HepG2 (cell line): ENCODE measurements around the gene ELP5. TPM values are rescaled to one million over a fixed set of nuclear protein-coding genes. Genes with fewer than 3 reads are reported as not detected.

Experiments used
- BRD4 ChIP-seq: sonication (generic); formaldehyde crosslinking; IDR thresholded peaks from 2 replicates; pipeline ENCODE4 v1.4.0; 2020; ENCODE audit warnings: missing genetic modification reagents
- CTCF ChIP-seq: sonication (generic); formaldehyde crosslinking; IDR thresholded peaks from 2 replicates; pipeline ENCODE4 v1.5.0; 2020; ENCODE audit warnings: mild to moderate bottlenecking, missing genetic modification reagents, moderate library complexity
- E2F1 ChIP-seq: sonication (generic); formaldehyde crosslinking; IDR thresholded peaks from 2 replicates; pipeline ENCODE4 v1.5.0; 2020; ENCODE audit warnings: missing genetic modification reagents
- HIVEP1 ChIP-seq: sonication (generic); formaldehyde crosslinking; IDR thresholded peaks from 2 replicates; pipeline ENCODE4 v1.4.0; 2020; ENCODE audit warnings: mild to moderate bottlenecking, missing genetic modification reagents
- HNF1B ChIP-seq: sonication (generic); formaldehyde crosslinking; IDR thresholded peaks from 2 replicates; pipeline ENCODE4 v1.5.1; 2020; ENCODE audit warnings: mild to moderate bottlenecking, moderate library complexity, missing genetic modification reagents
- HNRNPLL ChIP-seq: fragments of 200-400 bp; formaldehyde crosslinking; IDR thresholded peaks from 2 replicates; pipeline ENCODE4 v1.6.1; 2017; ENCODE audit warnings: mild to moderate bottlenecking, low read depth, low read length; ENCODE audit not compliant: poor library complexity, severe bottlenecking
- KLF16 ChIP-seq, 2 experiments: sonication (generic) in 1 of 2; formaldehyde crosslinking in 1 of 2; IDR thresholded peaks; 2 replicates each; pipeline versions ENCODE4 v1.6.1 to v1.8.0; 2016 to 2023; ENCODE audit warnings: missing genetic modification reagents in 2 of 2, missing compliant biosample characterization in 1 of 2
- LCORL ChIP-seq, 2 experiments: fragments of 450-650 bp in 1 of 2; sonication (generic) in 1 of 2; formaldehyde crosslinking in 1 of 2; IDR thresholded peaks; 2 replicates each; pipeline versions ENCODE4 v1.5.0 to v1.6.1; 2017 to 2020; ENCODE audit warnings: antibody characterized with exemption in 1 of 2, missing genetic modification reagents in 1 of 2
- NFKB2 ChIP-seq: sonication (generic); formaldehyde crosslinking; IDR thresholded peaks from 2 replicates; pipeline ENCODE4 v1.4.0; 2020; ENCODE audit warnings: missing genetic modification reagents, borderline replicate concordance
- PAX8 ChIP-seq: sonication (generic); formaldehyde crosslinking; IDR thresholded peaks from 2 replicates; pipeline ENCODE4 v1.8.0; 2022; ENCODE audit warnings: mild to moderate bottlenecking, missing genetic modification reagents, borderline replicate concordance
- PLSCR1 ChIP-seq: sonication (generic); formaldehyde crosslinking; IDR thresholded peaks from 2 replicates; pipeline ENCODE4 v1.5.0; 2020; ENCODE audit warnings: missing genetic modification reagents, mild to moderate bottlenecking, borderline replicate concordance
- POGZ ChIP-seq: sonication (generic); formaldehyde crosslinking; IDR thresholded peaks from 2 replicates; pipeline ENCODE4 v1.4.0; 2020; ENCODE audit warnings: mild to moderate bottlenecking, missing genetic modification reagents
- SMARCC2 ChIP-seq: fragments of 450-650 bp; IDR thresholded peaks from 2 replicates; pipeline ENCODE4 v1.6.1; 2017; ENCODE audit warnings: antibody characterized with exemption, mild to moderate bottlenecking
- ZMYM2 ChIP-seq: sonication (generic); formaldehyde crosslinking; IDR thresholded peaks from 2 replicates; pipeline ENCODE4 v1.8.0; 2022; ENCODE audit warnings: mild to moderate bottlenecking, missing genetic modification reagents
- ZNF124 ChIP-seq: sonication (generic); formaldehyde crosslinking; IDR thresholded peaks from 2 replicates; pipeline ENCODE4 v1.4.0; 2020; ENCODE audit warnings: missing genetic modification reagents
- ZNF567 ChIP-seq: sonication (generic); formaldehyde crosslinking; IDR thresholded peaks from 2 replicates; pipeline ENCODE4 v1.8.1; 2023; ENCODE audit warnings: mild to moderate bottlenecking, missing genetic modification reagents, borderline replicate concordance
- ZNF850 ChIP-seq: sonication (generic); formaldehyde crosslinking; conservative IDR thresholded peaks from 2 replicates; pipeline ENCODE4 v1.9.0; 2021; ENCODE audit warnings: mild to moderate bottlenecking, missing genetic modification reagents
- ZZZ3 ChIP-seq: sonication (generic); formaldehyde crosslinking; IDR thresholded peaks from 2 replicates; pipeline ENCODE4 v1.4.0; 2020; ENCODE audit warnings: missing genetic modification reagents, mild to moderate bottlenecking, borderline replicate concordance
- polyA plus RNA-seq, 8 experiments: library from polyadenylated mRNA; depleted of rRNA in 3 of 8; stranded (reverse) in 7 of 8; unstranded in 1 of 8; fragments of >200 nt; fragmentation: Illumina TruSeq in 4 of 8; extraction: Trizol in 4 of 8; gene quantifications; 2 replicates each; pipeline versions ENCODE4 v1.2.1 to v1.2.3, GENCODE V29; 2011 to 2016; ENCODE audit warnings: low read depth in 4 of 8, missing spikeins in 1 of 8, mixed read lengths in 1 of 8; ENCODE audit not compliant: insufficient read depth in 1 of 8
- total RNA-seq, 5 experiments: library from RNA; depleted of rRNA; stranded (reverse); fragments of >200 nt; fragmentation: Illumina TruSeq; extraction: Trizol; gene quantifications; 2 replicates each; pipeline ENCODE4 v1.2.3, GENCODE V29; 2016; ENCODE audit warnings: low read depth in 1 of 5

The ELP5 gene
- total and polyA plus RNA-seq, 2 of the 13 experiments (the other 11 are each of a cell fraction or from before 2014, with no cell fraction given) = 67.6 to 69.8 TPM

GRCh38 chr17:7214300-7215135, 37.5 kb upstream of the ELP5 start (continued):
- TF ChIP-seq ZZZ3 = no peak
- 0 out of 2 replicates have a peak, but pooled peaks have one; percentile 45 for TF ChIP-seq ZNF124 (CRISPR knock-in tag)
- no peak; the same call in 1 of the 2 replicates for TF ChIP-seq E2F1
- TF ChIP-seq ZMYM2 (CRISPR knock-in tag) = no peak
- TF ChIP-seq ZNF850 (CRISPR knock-in tag) = no peak
- TF ChIP-seq SMARCC2 = no peak
- peak; percentile 40; the same call in 1 of the 2 replicates for TF ChIP-seq POGZ (CRISPR knock-in tag)
- TF ChIP-seq CTCF (CRISPR knock-in tag) = peak; percentile 79
- TF ChIP-seq BRD4 (CRISPR knock-in tag) = no peak
- peak; percentile 63 for TF ChIP-seq HNF1B (CRISPR knock-in tag)
- TF ChIP-seq PAX8 (CRISPR knock-in tag) = no peak
- no peak; a peak in 1 of 4 replicates for TF ChIP-seq KLF16 (CRISPR knock-in tag; IDR thresholded peaks at IDR 0.05)
- TF ChIP-seq LCORL (IDR thresholded peaks at IDR 0.05) = no peak
- peak; percentile 68; the same call in 1 of the 2 replicates for TF ChIP-seq LCORL (CRISPR knock-in tag; IDR thresholded peaks at IDR 0.05)
- no peak for TF ChIP-seq PLSCR1 (CRISPR knock-in tag)
- TF ChIP-seq NFKB2 = no peak
- peak; percentile 94 for TF ChIP-seq HNRNPLL
- 0 out of 2 replicates have a peak, but pooled peaks have one; percentile 36 for TF ChIP-seq ZNF567
- 0 out of 2 replicates have a peak, but pooled peaks have one; percentile 56 for TF ChIP-seq HIVEP1 (CRISPR knock-in tag)
